ENCODE results near the gene DMD.
"Not testable (repeated sequence)": the region's sequence is repeated elsewhere in the genome, so short reads cannot be mapped to it uniquely, and the experiment has no call there.

The DMD gene

GRCh38 chrX:32451954-32452695 is 759.2 kb downstream of the DMD start:
- DNase-seq, result no peak

GRCh38 chrX:32448945-32449344 is 762.4 kb downstream of the DMD start:
- no peak for DNase-seq

DNA sequence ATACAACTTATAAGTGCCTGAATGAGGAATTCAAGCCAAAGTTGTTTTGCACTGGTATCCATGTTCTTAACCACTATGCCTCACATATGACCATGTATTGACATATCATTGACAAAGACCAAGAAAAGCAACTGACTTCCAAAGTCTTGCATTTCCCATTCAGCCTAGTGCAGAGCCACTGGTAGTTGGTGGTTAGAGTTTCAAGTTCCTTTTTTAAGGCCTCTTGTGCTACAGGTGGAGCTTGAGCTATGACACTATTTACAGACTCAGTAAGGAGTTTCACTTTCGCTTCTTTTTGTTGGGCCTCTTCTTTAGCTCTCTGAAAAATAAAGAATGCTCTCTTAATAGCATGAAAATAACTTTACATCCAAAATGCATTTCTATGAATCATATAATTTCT is 763.0 kb downstream of the DMD start:
- DNase-seq, result no peak

DNA sequence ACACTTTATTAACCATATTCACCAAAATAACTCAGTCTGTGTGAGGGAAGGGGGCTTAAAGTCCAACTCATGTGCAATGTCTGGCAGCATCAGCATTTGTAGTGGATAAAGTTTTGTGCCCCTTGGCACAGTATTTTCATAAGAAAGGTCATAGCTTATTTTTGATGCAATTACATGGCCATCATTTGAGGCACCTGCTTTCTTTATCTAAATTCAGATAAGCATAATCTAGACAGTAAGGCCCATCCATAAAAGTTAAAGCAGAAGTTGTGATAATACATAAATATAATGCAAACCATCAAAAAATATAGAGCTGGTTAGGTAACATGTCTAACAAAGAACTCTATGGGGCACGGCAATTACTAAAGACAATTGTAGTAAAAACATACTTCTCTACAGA is 763.7 kb downstream of the DMD start:
- no peak for DNase-seq

- DNase-seq, result no peak
Measured at GRCh38 chrX:32443841-32444240, 767.5 kb downstream of the DMD start.

- no peak for DNase-seq
Measured at GRCh38 chrX:32421266-32421665, 790.1 kb downstream of the DMD start.

DNA sequence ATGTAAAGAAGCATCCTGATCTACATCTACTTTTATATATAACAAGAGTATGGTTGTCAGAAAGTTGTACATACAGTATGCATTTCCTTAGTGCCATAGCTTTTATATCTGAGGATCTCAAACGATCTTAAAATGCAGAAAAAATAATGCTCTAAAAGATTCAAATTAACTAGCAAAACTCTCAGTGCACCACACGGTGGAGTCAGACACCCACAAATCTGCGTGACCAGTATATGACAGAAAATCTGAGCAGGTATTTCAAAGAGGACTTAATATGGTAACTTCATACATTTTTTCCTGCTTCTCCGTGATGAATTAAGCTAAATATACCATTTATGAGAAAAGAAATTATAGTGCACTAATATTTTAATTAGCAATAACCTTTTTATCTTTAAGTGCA is 803.0 kb downstream of the DMD start:
- DNase-seq, result no peak

DNA sequence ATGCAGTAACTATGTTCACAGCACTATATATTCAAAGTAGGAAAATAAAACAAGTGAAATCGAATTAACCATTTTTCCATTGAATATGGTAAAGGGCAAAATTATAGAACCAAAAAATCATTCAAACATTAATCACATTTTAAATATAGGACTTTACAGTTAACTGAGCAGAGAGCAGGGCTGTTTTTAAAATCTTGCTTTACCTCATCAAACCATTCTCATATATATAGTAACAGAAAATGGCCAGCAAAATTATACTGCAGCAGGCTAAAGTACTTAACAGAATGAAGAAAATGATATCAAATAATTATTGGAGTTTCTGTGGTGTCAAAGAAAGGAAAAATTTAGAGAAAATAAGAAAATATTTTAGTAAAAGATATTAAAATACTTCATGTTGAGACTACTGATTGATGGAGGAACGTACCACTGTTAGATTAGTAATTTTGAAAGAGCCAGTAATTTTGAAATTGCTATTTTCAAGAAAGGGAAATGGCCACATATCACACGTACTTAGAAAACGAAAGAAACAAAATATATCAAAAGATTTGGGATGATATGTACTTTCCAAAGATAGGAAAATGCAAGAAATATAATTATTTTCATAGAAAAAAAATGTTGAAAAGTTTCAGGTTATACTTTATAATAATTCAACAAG is 813.7 kb downstream of the DMD start:
- DNase-seq, result no peak

GRCh38 chrX:32395878-32396277 is 815.5 kb downstream of the DMD start:
- no peak for DNase-seq

- DNase-seq, result no peak
Measured at GRCh38 chrX:32392655-32393054, 818.7 kb downstream of the DMD start.

GRCh38 chrX:32370456-32371205 is 840.7 kb downstream of the DMD start:
- DNase-seq, result no peak

DNA sequence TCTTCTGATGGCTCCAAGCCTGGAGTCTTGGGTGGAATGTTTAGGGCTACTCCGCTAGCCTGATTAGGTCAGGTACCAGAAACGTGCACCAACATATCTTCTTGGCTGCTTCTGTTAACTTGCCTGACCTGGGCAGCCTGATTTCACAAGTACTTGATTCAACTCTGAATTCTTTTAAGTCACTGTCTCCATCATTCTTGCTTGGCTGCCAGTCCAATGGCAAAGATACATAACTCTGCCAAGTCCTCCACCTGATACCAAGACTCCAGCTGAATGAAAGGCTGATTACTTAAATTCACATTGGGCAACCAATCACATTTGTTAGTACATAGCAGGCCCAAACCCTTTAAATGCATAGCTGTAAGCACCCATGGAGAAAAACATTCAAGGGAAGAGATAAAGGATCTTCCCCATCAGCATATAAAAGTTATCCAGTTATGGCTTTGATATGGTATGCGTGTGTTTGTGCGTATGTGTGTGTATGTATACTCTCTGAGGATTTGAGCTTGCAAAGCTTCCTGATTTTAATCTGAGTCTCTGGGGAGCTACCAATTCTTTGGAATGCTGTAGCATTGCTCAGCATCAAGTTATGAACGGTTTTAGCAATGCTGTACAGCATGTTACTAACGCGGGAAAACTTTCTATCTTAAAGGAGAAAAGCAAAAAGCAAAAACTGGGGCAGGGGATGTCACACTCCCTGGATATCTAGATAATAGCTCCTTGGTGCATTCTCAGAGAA is 917.2 kb downstream of the DMD start:
- DNase-seq, result no peak

DNA sequence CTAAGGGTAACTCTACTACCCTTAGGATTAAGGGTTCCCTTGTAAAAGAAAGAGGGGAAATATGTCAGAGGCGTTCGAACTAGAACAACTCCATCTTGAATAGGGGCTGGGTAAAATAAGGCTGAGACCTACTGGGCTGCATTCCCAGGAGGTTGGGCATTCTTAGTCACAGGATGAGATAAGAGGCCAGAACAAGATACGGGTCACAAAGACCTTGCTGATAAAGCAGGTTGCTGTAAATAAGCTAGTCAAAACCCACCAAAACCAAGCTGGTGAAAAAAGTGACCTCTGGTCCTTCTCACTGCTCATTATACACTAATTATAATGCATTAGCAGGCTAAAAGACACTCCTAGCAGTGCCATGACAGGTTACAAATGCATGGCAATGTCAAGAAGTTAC is 922.0 kb downstream of the DMD start:
- no peak for DNase-seq

DNA sequence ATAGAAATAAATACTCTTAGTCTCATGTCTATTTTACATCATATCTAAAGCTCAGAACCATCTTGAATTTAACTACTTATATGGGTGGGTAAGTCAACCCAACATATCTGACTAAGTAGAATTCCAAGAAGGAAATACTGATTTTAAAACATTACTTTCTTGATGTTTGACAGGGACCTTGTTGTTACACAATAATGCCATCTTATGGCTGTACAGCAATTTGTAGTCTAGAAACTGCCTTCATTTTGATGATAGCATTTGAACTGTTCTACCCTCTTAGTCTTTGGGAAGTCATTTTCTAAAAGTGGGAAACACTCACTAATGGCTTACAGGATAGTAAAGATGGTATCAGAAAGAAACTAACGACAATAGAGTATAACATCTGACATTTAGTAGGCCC is 929.5 kb downstream of the DMD start:
- DNase-seq, result no peak

- DNase-seq, result no peak
Measured at GRCh38 chrX:32280921-32281320, 930.4 kb downstream of the DMD start.

DNA sequence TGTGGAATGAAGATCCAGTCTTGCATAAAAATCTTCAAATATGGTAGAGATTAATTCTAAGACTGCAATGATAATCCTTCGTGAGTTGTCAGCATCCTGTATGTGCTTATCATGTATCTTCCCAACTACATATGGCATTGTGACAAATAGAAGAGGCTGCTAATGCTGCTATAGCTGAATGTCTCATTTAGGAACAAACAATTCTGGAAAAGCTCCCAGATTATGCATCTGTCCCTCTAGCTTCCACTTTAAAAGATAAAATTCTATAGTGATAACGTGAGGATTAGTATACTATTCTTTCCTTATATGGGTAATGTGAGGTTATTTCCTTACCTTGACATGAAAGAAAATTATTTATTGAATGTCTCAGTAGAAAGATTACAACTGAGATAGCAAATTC is 930.9 kb downstream of the DMD start:
- no peak for DNase-seq

- DNase-seq, result no peak
Measured at GRCh38 chrX:32276153-32276552, 935.2 kb downstream of the DMD start.

GRCh38 chrX:32269866-32270265 is 941.5 kb downstream of the DMD start:
- DNase-seq, result no peak

- DNase-seq, result no peak
Measured at GRCh38 chrX:32268207-32268606, 943.1 kb downstream of the DMD start.

GRCh38 chrX:32267796-32268195 is 943.6 kb downstream of the DMD start:
- no peak for DNase-seq

- DNase-seq, result not testable (repeated sequence)
Measured at GRCh38 chrX:32246675-32247074, 964.7 kb downstream of the DMD start.

- DNase-seq, result no peak
Measured at GRCh38 chrX:32195611-32196010, 1015.7 kb downstream of the DMD start.

GRCh38 chrX:32191316-32191715 is 1020.0 kb downstream of the DMD start:
- no peak for DNase-seq

Data from GF-D8 (cell line).